DOHH2 (cell line): Measurements from ENCODE around the gene MYOG.

ENCODE experiments used
- H3F3A ChIP-seq: fragments of 200-600 bp; sonication (generic), shearing (Covaris generic); 2 replicates; pipeline ENCODE4 v1.6.0; 2016; ENCODE audit warnings: antibody characterized with exemption, mild to moderate bottlenecking; ENCODE audit not compliant: control insufficient read depth, insufficient read depth
- H3K27ac ChIP-seq: fragments of 200-600 bp; sonication (generic); 2 replicates; pipeline ENCODE4 v1.5.1; 2014; ENCODE audit warnings: low read depth, mild to moderate bottlenecking, low read length, moderate library complexity
- H3K27me3 ChIP-seq: fragments of 200-600 bp; sonication (generic); 2 replicates; pipeline ENCODE4 v1.6.1; 2014; ENCODE audit warnings: mild to moderate bottlenecking, low read length, mixed read lengths; ENCODE audit not compliant: control insufficient read depth
- H3K36me3 ChIP-seq: fragments of 200-600 bp; sonication (generic); 2 replicates; pipeline ENCODE4 v1.6.1; 2014; ENCODE audit warnings: mild to moderate bottlenecking, low read length, moderate library complexity, mixed read lengths; ENCODE audit not compliant: control insufficient read depth
- H3K4me1 ChIP-seq: fragments of 200-600 bp; sonication (generic); 2 replicates; pipeline ENCODE4 v1.6.1; 2014; ENCODE audit warnings: mild to moderate bottlenecking, low read length, mixed read lengths; ENCODE audit not compliant: control insufficient read depth
- H3K4me2 ChIP-seq: fragments of 200-600 bp; sonication (generic); 2 replicates; pipeline ENCODE4 v1.6.0; 2014; ENCODE audit warnings: mild to moderate bottlenecking, low read length, moderate library complexity
- H3K4me3 ChIP-seq: fragments of 200-600 bp; sonication (generic); 2 replicates; pipeline ENCODE4 v1.5.1; 2014; ENCODE audit warnings: mild to moderate bottlenecking, low read length, mixed read lengths
- H3K79me2 ChIP-seq: fragments of 200-600 bp; sonication (generic); 2 replicates; pipeline ENCODE4 v1.6.1; 2014; ENCODE audit warnings: mild to moderate bottlenecking, low read length, mixed read lengths; ENCODE audit not compliant: control insufficient read depth
- H3K9me2 ChIP-seq: fragments of 200-600 bp; sonication (generic); replicated peaks from 2 replicates; pipeline ENCODE4 v1.6.1; 2014; ENCODE audit warnings: mild to moderate bottlenecking, low read length, mixed read lengths; ENCODE audit not compliant: control insufficient read depth
- H3K9me3 ChIP-seq: fragments of 200-600 bp; sonication (generic); 2 replicates; pipeline ENCODE4 v1.6.1; 2014; ENCODE audit warnings: antibody characterized with exemption, low read length, mixed read lengths; ENCODE audit not compliant: control insufficient read depth, insufficient read depth
- H4K20me1 ChIP-seq: fragments of 200-600 bp; sonication (generic); 2 replicates; pipeline ENCODE4 v1.6.0; 2014; ENCODE audit warnings: low read depth, mild to moderate bottlenecking, antibody characterized with exemption, low read length, moderate library complexity; ENCODE audit not compliant: control insufficient read depth, insufficient read depth
- EZH2phosphoT487 ChIP-seq: fragments of 200-600 bp; sonication (generic); IDR thresholded peaks from 2 replicates; pipeline ENCODE4 v1.6.1; 2017; ENCODE audit warnings: borderline replicate concordance, mild to moderate bottlenecking, antibody characterized with exemption, low read length, moderate library complexity, mixed read lengths
- TF ChIP-seq, protein P1 (sequence below): fragments of 200-600 bp; sonication (generic); IDR thresholded peaks from one replicate; pipeline ENCODE4 v1.5.1; 2014; ENCODE audit warnings: antibody characterized with exemption, mild to moderate bottlenecking, low read depth, low read length; ENCODE audit not compliant: poor library complexity, severe bottlenecking

MYOG gene

GRCh38 chr1:203117611-203118575, 32.1 kb upstream of the MYOG start:
- Histone ChIP-seq H3K4me1 (no peaks in the 10 kb centered on the region), H3K9me2 (no peaks in the 10 kb centered on the region), H3K27ac (no peak overlapping the region), H3F3A (no peaks in the 10 kb centered on the region), H3K9me3 (no peaks in the 10 kb centered on the region), H3K4me2 (no peak overlapping the region), H3K4me3 (no peak overlapping the region), H3K79me2 (no peaks in the 10 kb centered on the region), H3K36me3 (no peaks in the 10 kb centered on the region), H3K27me3 (peaks cover 29% of the 10 kb centered on the region), H4K20me1 (no peaks in the 10 kb centered on the region)
- TF ChIP-seq EZH2phosphoT487 = no peak
- TF ChIP-seq, protein P1, sequence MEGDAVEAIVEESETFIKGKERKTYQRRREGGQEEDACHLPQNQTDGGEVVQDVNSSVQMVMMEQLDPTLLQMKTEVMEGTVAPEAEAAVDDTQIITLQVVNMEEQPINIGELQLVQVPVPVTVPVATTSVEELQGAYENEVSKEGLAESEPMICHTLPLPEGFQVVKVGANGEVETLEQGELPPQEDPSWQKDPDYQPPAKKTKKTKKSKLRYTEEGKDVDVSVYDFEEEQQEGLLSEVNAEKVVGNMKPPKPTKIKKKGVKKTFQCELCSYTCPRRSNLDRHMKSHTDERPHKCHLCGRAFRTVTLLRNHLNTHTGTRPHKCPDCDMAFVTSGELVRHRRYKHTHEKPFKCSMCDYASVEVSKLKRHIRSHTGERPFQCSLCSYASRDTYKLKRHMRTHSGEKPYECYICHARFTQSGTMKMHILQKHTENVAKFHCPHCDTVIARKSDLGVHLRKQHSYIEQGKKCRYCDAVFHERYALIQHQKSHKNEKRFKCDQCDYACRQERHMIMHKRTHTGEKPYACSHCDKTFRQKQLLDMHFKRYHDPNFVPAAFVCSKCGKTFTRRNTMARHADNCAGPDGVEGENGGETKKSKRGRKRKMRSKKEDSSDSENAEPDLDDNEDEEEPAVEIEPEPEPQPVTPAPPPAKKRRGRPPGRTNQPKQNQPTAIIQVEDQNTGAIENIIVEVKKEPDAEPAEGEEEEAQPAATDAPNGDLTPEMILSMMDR = peak; percentile 62

GRCh38 chr1:203116091-203116820, 30.4 kb upstream of the MYOG start:
- H3K27ac ChIP-seq = no peak overlapping the region
- no peaks in the 10 kb centered on the region for H3F3A ChIP-seq
- H3K9me2 ChIP-seq = no peaks in the 10 kb centered on the region
- H3K36me3 ChIP-seq = no peaks in the 10 kb centered on the region
- H3K79me2 ChIP-seq = no peaks in the 10 kb centered on the region
- H3K4me3 ChIP-seq = no peak overlapping the region
- H3K9me3 ChIP-seq = no peaks in the 10 kb centered on the region
- H3K4me1 ChIP-seq = no peaks in the 10 kb centered on the region
- no peak overlapping the region for H3K4me2 ChIP-seq
- peaks cover 45% of the 10 kb centered on the region for H3K27me3 ChIP-seq
- no peak for TF ChIP-seq EZH2phosphoT487
- TF ChIP-seq, protein P1 = no peak
- H4K20me1 ChIP-seq = no peaks in the 10 kb centered on the region

- H3K27me3 ChIP-seq = peaks cover 53% of the 10 kb centered on the region
- no peaks in the 10 kb centered on the region for H3K9me3 ChIP-seq
- no peaks in the 10 kb centered on the region for H3K9me2 ChIP-seq
- H3K79me2 ChIP-seq = no peaks in the 10 kb centered on the region
- H3K4me1 ChIP-seq = no peaks in the 10 kb centered on the region
- H3F3A ChIP-seq = no peaks in the 10 kb centered on the region
- H4K20me1 ChIP-seq = no peaks in the 10 kb centered on the region
- no peak overlapping the region for H3K4me3 ChIP-seq
- H3K4me2 ChIP-seq = no peak overlapping the region
- TF ChIP-seq, protein P1 = no peak
- TF ChIP-seq EZH2phosphoT487 = no peak
- H3K27ac ChIP-seq = no peak overlapping the region
- H3K36me3 ChIP-seq = no peaks in the 10 kb centered on the region
Measured at GRCh38 chr1:203114202-203114601, 28.4 kb upstream of the MYOG start.
